SK-N-MC (cell line): ENCODE data around the gene RANBP17.

Source experiments
- DNase-seq: peaks from one replicate; pipeline ENCODE4 v3.0.0-alpha.2; 2011; ENCODE audit warnings: low read depth, low spot score
- H3K27ac ChIP-seq: fragments of 200-600 bp; sonication (generic); 2 replicates; pipeline ENCODE4 v1.5.1; 2016; ENCODE audit warnings: mixed run types
- H3K36me3 ChIP-seq: fragments of 200-600 bp; sonication (generic); 2 replicates; pipeline ENCODE4 v1.6.1; 2017; ENCODE audit warnings: antibody characterized with exemption, low read length, mixed read lengths; ENCODE audit not compliant: insufficient read depth
- H3K4me3 ChIP-seq: fragments of 200-600 bp; sonication (generic); 2 replicates; pipeline ENCODE4 v1.5.1; 2016
- H3K9ac ChIP-seq: fragments of 200-600 bp; sonication (generic); 2 replicates; pipeline ENCODE4 v1.8.0; 2017; ENCODE audit warnings: mixed run types, mixed read lengths; ENCODE audit not compliant: insufficient read length
- H3K9me3 ChIP-seq: fragments of 200-600 bp; sonication (generic); 2 replicates; pipeline ENCODE4 v1.6.1; 2017; ENCODE audit warnings: low read depth, mild to moderate bottlenecking, antibody characterized with exemption, low read length, moderate library complexity, mixed read lengths
- EZH2 ChIP-seq: fragments of 200-600 bp; sonication (generic); IDR thresholded peaks from one replicate; pipeline ENCODE4 v1.6.1; 2017; ENCODE audit warnings: antibody characterized with exemption
- FOXP2 ChIP-seq: optimal IDR thresholded peaks from 2 replicates; pipeline ENCODE3; 2011; ENCODE audit warnings: mild to moderate bottlenecking, moderate library complexity; ENCODE audit not compliant: insufficient read depth; ENCODE audit errors: extremely low read length, control extremely low read depth
- POLR2AphosphoS5 ChIP-seq: IDR thresholded peaks from 2 replicates; pipeline ENCODE4 v1.6.1; 2012; ENCODE audit warnings: mild to moderate bottlenecking, low read depth, low read length, borderline replicate concordance

Gene RANBP17

GRCh38 chr5:171226864-171227263 lies 365.0 kb downstream of the RANBP17 start:
- Histone ChIP-seq H3K9ac (no peak overlapping the region), H3K36me3 (no peaks in the 10 kb centered on the region), H3K27ac (no peak overlapping the region), H3K4me3 (no peak overlapping the region), H3K9me3 (no peaks in the 10 kb centered on the region)
- TF ChIP-seq EZH2 (no peak), FOXP2 (no peak), POLR2AphosphoS5 (no peak)
- no peak for DNase-seq

- no peak for TF ChIP-seq FOXP2
- no peak for TF ChIP-seq POLR2AphosphoS5
- TF ChIP-seq EZH2, result no peak
- Histone ChIP-seq H3K27ac (no peak overlapping the region), H3K9me3 (no peaks in the 10 kb centered on the region), H3K9ac (no peak overlapping the region), H3K4me3 (no peak overlapping the region), H3K36me3 (no peaks in the 10 kb centered on the region)
- no peak for DNase-seq
Measured at GRCh38 chr5:171236651-171237050, 374.8 kb downstream of the RANBP17 start.

DNA sequence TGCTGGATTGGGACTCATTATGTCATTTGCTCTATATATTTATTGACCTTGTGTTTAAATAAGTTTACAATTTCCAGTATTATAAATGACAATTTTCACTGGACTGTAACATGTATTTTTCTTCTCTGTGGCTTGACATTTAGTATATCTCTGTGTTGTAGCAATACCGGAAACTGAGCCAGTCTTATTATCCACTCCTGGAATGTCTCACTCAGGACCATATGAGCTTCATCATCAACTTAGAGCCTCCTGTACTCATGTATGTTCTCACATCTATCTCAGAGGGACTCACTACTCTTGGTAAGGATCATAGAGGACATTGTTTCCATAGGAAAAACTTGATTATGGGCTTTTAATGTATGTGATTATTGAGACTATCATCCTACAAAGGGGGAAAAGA lies 380.7 kb downstream of the RANBP17 start:
- TF ChIP-seq POLR2AphosphoS5 (no peak), EZH2 (no peak), FOXP2 (no peak)
- no peaks in the 10 kb centered on the region for H3K9me3 ChIP-seq
- no peak for DNase-seq
- no peak overlapping the region for H3K4me3 ChIP-seq
- H3K27ac ChIP-seq, result no peak overlapping the region
- H3K9ac ChIP-seq, result no peak overlapping the region
- no peaks in the 10 kb centered on the region for H3K36me3 ChIP-seq

GRCh38 chr5:171246231-171246630 lies 384.4 kb downstream of the RANBP17 start:
- Histone ChIP-seq H3K9ac (no peak overlapping the region), H3K36me3 (no peaks in the 10 kb centered on the region), H3K9me3 (0 out of 2 replicates have a peak, but pooled peaks cover 3% of the 10 kb centered on the region), H3K4me3 (no peak overlapping the region), H3K27ac (no peak overlapping the region)
- DNase-seq, result no peak
- TF ChIP-seq FOXP2 (no peak), EZH2 (no peak), POLR2AphosphoS5 (no peak)

- H3K27ac ChIP-seq, result no peak overlapping the region
- H3K36me3 ChIP-seq, result no peaks in the 10 kb centered on the region
- no peak for DNase-seq
- H3K4me3 ChIP-seq, result no peak overlapping the region
- H3K9me3 ChIP-seq, result 0 out of 2 replicates have a peak, but pooled peaks cover 3% of the 10 kb centered on the region
- no peak for TF ChIP-seq FOXP2
- TF ChIP-seq POLR2AphosphoS5, result no peak
- no peak for TF ChIP-seq EZH2
- H3K9ac ChIP-seq, result no peak overlapping the region
Measured at GRCh38 chr5:171249460-171249859, 387.6 kb downstream of the RANBP17 start.

DNA sequence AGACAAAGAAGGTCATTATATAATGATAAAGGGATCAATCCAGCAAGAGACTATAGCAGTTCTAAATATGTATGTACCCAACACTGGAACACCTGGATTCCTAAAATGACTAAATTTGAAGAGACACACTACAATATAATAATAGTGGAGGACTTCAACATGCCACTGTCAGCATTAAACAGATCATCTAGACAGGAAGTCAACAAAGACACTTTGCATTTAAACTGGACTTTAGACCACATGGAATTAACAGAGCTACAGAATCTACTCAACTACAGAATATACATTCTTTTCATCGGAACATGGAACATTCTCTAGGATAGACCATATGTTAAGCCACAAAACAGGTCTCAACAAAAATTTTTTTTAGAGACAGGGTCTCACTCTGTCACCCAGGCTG lies 388.9 kb downstream of the RANBP17 start:
- H3K27ac ChIP-seq, result no peak overlapping the region
- TF ChIP-seq EZH2 (no peak), FOXP2 (no peak), POLR2AphosphoS5 (no peak)
- H3K9ac ChIP-seq, result no peak overlapping the region
- H3K9me3 ChIP-seq, result 0 out of 2 replicates have a peak, but pooled peaks cover 3% of the 10 kb centered on the region
- no peaks in the 10 kb centered on the region for H3K36me3 ChIP-seq
- H3K4me3 ChIP-seq, result no peak overlapping the region
- DNase-seq, result no peak

- 0 out of 2 replicates have a peak, but pooled peaks cover 3% of the 10 kb centered on the region for H3K9me3 ChIP-seq
- no peak for DNase-seq
- TF ChIP-seq POLR2AphosphoS5 (no peak), FOXP2 (no peak), EZH2 (no peak)
- H3K36me3 ChIP-seq, result no peaks in the 10 kb centered on the region
- no peak overlapping the region for H3K9ac ChIP-seq
- no peak overlapping the region for H3K27ac ChIP-seq
- H3K4me3 ChIP-seq, result no peak overlapping the region
Measured at GRCh38 chr5:171251519-171251918, 389.7 kb downstream of the RANBP17 start.

DNA sequence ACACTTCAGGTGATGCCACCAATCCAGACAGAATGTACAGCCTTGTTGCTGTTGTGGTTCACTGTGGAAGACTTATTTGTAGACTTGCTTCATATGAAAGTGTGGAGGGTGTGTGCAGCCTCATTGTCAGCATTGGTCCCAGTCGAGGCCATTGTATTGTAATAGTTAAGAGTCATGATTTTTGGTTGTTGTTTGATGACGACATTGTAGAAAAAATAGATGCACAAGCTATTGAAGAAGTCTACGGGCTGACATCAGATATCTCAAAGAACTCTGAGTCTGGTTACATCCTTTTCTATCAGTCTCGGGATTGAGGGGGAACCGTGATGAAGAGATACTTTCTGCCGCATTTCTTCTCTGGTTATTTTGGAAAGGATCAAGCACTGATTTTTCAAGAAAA lies 390.9 kb downstream of the RANBP17 start:
- Histone ChIP-seq H3K36me3 (no peaks in the 10 kb centered on the region), H3K4me3 (no peak overlapping the region), H3K27ac (no peak overlapping the region), H3K9ac (no peak overlapping the region), H3K9me3 (0 out of 2 replicates have a peak, but pooled peaks cover 3% of the 10 kb centered on the region)
- DNase-seq, result no peak
- TF ChIP-seq FOXP2 (no peak), POLR2AphosphoS5 (no peak), EZH2 (no peak)

GRCh38 chr5:171258737-171259415 lies 397.1 kb downstream of the RANBP17 start:
- no peak for DNase-seq
- no peak overlapping the region for H3K9ac ChIP-seq
- no peaks in the 10 kb centered on the region for H3K36me3 ChIP-seq
- H3K4me3 ChIP-seq, result no peak overlapping the region
- no peak overlapping the region for H3K27ac ChIP-seq
- no peaks in the 10 kb centered on the region for H3K9me3 ChIP-seq
- TF ChIP-seq POLR2AphosphoS5 (no peak), EZH2 (no peak), FOXP2 (no peak)
